ENCODE results near the gene SPECC1L.
"Not testable (repeated sequence)": the region's sequence is repeated elsewhere in the genome, so short reads cannot be mapped to it uniquely, and the experiment has no call there.

Gene SPECC1L

GRCh38 chr22:24247564-24248344 lies 22.9 kb upstream of the SPECC1L start:
- Histone ChIP-seq H3K4me3 (ENCODE audit: low read length) (peak overlapping the region; percentile 42), H3K36me3 (ENCODE audit: insufficient read depth, low read length) (no peaks in the 10 kb centered on the region), H3K9me3 (replicated peaks; ENCODE audit: low read length) (no peaks in the 10 kb centered on the region), H3K27me3 (ENCODE audit: control insufficient read depth, insufficient read depth, low read length) (no peaks in the 10 kb centered on the region), H3K4me1 (ENCODE audit: control insufficient read depth, insufficient read depth, low read length) (peaks cover 40% of the 10 kb centered on the region), H3K4me2 (ENCODE audit: low read length) (peak overlapping the region; percentile 74), H3K9ac (ENCODE audit: low read depth, low read length) (peak overlapping the region; percentile 88)

- not testable (repeated sequence) for H3K27me3 ChIP-seq (ENCODE audit: control insufficient read depth, insufficient read depth, low read length); H3K9me3 ChIP-seq (replicated peaks; ENCODE audit: low read length); H3K9ac ChIP-seq (ENCODE audit: low read depth, low read length); H3K36me3 ChIP-seq (ENCODE audit: insufficient read depth, low read length); H3K4me3 ChIP-seq (ENCODE audit: low read length); H3K4me2 ChIP-seq (ENCODE audit: low read length)
- peaks cover 32% of the 10 kb centered on the region for H3K4me1 ChIP-seq (ENCODE audit: control insufficient read depth, insufficient read depth, low read length)
These were observed 22.0 kb upstream of the SPECC1L start for GRCh38 chr22:24248611-24249010.

DNA sequence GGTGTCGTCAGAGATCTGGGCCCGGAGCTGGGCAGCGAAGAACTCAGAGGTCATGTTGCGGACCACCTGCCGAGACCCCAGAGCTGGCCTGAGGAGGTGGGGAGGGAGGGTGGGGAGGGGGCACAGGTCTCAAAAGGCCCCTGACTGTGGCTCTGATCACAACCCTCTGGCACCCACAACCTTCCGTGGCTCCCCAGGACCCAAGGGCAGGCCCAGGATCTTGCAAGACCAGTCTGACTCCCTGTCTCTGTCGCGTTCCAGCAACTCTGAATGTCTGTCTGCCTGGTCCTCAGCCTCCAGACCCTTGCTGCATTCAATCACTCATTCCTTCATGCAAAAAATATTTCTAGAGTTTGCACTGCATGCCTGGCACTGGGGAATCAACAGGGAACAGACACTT lies 21.2 kb upstream of the SPECC1L start:
- H3K4me2 ChIP-seq (ENCODE audit: low read length); H3K9ac ChIP-seq (ENCODE audit: low read depth, low read length); H3K9me3 ChIP-seq (replicated peaks; ENCODE audit: low read length); H3K4me3 ChIP-seq (ENCODE audit: low read length); H3K27me3 ChIP-seq (ENCODE audit: control insufficient read depth, insufficient read depth, low read length); H3K36me3 ChIP-seq (ENCODE audit: insufficient read depth, low read length): not testable (repeated sequence)
- peaks cover 32% of the 10 kb centered on the region for H3K4me1 ChIP-seq (ENCODE audit: control insufficient read depth, insufficient read depth, low read length)

DNA sequence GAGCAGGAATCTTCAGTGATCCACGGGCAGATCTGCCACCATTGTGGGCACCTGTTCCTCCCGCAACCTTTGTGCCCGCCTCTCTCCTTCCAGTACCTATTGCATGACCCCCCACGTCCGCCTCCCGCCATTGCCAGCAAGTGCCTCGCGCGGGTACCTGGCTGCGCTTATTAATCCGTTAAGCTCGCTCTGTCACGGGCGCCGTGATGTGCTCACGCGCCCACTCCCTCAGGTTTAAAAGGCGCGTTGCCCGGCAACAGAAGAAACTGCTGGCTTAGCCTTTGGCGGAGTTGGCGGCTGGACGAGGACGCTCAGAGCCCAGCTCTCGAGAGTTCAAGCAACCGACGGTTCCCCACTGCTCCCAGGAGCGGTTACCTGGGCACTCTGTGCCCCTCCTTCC lies 19.3 kb upstream of the SPECC1L start:
- not testable (repeated sequence) for H3K9me3 ChIP-seq (replicated peaks; ENCODE audit: low read length); H3K27me3 ChIP-seq (ENCODE audit: control insufficient read depth, insufficient read depth, low read length); H3K4me2 ChIP-seq (ENCODE audit: low read length); H3K9ac ChIP-seq (ENCODE audit: low read depth, low read length); H3K4me3 ChIP-seq (ENCODE audit: low read length); H3K36me3 ChIP-seq (ENCODE audit: insufficient read depth, low read length)
- H3K4me1 ChIP-seq (ENCODE audit: control insufficient read depth, insufficient read depth, low read length): peaks cover 17% of the 10 kb centered on the region

DNA sequence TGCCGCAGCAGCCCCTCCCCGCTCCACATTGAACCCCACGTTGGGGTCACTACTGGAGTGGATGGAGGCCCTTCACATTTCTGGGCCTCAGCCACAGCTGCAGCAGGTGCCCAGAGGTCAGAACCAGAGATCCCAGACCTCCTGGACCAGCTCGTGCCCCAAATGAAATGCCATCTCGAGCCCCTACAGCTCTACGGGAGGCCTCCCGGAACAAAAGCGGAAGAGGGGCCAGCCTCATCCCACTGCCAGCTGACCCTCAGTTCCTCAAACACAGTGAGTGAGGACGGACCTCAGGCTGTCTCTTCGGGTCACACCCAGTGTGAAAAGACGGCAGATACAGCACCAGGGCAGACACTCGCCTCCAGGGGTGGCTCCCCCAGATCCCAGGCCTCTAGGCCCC lies 17.5 kb upstream of the SPECC1L start:
- not testable (repeated sequence) for H3K27me3 ChIP-seq (ENCODE audit: control insufficient read depth, insufficient read depth, low read length); H3K4me3 ChIP-seq (ENCODE audit: low read length); H3K9ac ChIP-seq (ENCODE audit: low read depth, low read length); H3K4me2 ChIP-seq (ENCODE audit: low read length); H3K36me3 ChIP-seq (ENCODE audit: insufficient read depth, low read length); H3K9me3 ChIP-seq (replicated peaks; ENCODE audit: low read length); H3K4me1 ChIP-seq (ENCODE audit: control insufficient read depth, insufficient read depth, low read length)

GRCh38 chr22:24256136-24256535 lies 14.5 kb upstream of the SPECC1L start:
- H3K4me3 ChIP-seq (ENCODE audit: low read length); H3K4me2 ChIP-seq (ENCODE audit: low read length); H3K9me3 ChIP-seq (replicated peaks; ENCODE audit: low read length); H3K9ac ChIP-seq (ENCODE audit: low read depth, low read length); H3K4me1 ChIP-seq (ENCODE audit: control insufficient read depth, insufficient read depth, low read length); H3K36me3 ChIP-seq (ENCODE audit: insufficient read depth, low read length); H3K27me3 ChIP-seq (ENCODE audit: control insufficient read depth, insufficient read depth, low read length): not testable (repeated sequence)

GRCh38 chr22:24256736-24257135 lies 13.9 kb upstream of the SPECC1L start:
- not testable (repeated sequence) for H3K36me3 ChIP-seq (ENCODE audit: insufficient read depth, low read length)

GRCh38 chr22:24259459-24259858 lies 11.2 kb upstream of the SPECC1L start:
- H3K4me2 ChIP-seq (ENCODE audit: low read length): peak overlapping the region; percentile 37
- H3K9me3 ChIP-seq (replicated peaks; ENCODE audit: low read length); H3K27me3 ChIP-seq (ENCODE audit: control insufficient read depth, insufficient read depth, low read length); H3K4me1 ChIP-seq (ENCODE audit: control insufficient read depth, insufficient read depth, low read length); H3K9ac ChIP-seq (ENCODE audit: low read depth, low read length); H3K4me3 ChIP-seq (ENCODE audit: low read length); H3K36me3 ChIP-seq (ENCODE audit: insufficient read depth, low read length): not testable (repeated sequence)

More at GRCh38 chr22:24256736-24257135, 13.9 kb upstream of the SPECC1L start:
- H3K9me3 ChIP-seq (replicated peaks; ENCODE audit: low read length); H3K9ac ChIP-seq (ENCODE audit: low read depth, low read length); H3K27me3 ChIP-seq (ENCODE audit: control insufficient read depth, insufficient read depth, low read length); H3K4me2 ChIP-seq (ENCODE audit: low read length); H3K4me3 ChIP-seq (ENCODE audit: low read length); H3K4me1 ChIP-seq (ENCODE audit: control insufficient read depth, insufficient read depth, low read length): not testable (repeated sequence)

GRCh38 chr22:24262185-24262749 lies 8.4 kb upstream of the SPECC1L start:
- H3K4me1 ChIP-seq (ENCODE audit: control insufficient read depth, insufficient read depth, low read length); H3K4me2 ChIP-seq (ENCODE audit: low read length); H3K27me3 ChIP-seq (ENCODE audit: control insufficient read depth, insufficient read depth, low read length); H3K4me3 ChIP-seq (ENCODE audit: low read length); H3K36me3 ChIP-seq (ENCODE audit: insufficient read depth, low read length); H3K9ac ChIP-seq (ENCODE audit: low read depth, low read length); H3K9me3 ChIP-seq (replicated peaks; ENCODE audit: low read length): not testable (repeated sequence)

DNA sequence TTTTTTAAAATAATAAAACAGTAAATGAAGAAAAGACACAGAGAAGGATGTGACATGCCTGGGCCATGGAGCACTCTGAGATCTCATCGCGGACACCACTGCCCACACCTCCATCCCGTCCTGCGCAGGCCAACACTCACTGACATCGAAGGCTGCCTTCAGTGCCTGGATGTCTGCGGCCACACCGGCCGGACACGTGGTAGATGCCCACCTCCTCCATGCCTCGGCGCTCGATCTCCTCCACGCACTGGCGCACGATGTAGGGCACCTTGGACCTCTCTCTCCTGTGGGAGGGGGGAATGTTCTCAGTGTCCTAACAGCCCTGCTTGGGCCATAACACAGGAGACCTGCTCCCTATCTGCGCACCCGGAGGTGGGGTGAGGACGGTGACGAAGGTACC lies 7.2 kb upstream of the SPECC1L start:
- H3K4me1 ChIP-seq (ENCODE audit: control insufficient read depth, insufficient read depth, low read length); H3K4me3 ChIP-seq (ENCODE audit: low read length); H3K36me3 ChIP-seq (ENCODE audit: insufficient read depth, low read length); H3K4me2 ChIP-seq (ENCODE audit: low read length); H3K9ac ChIP-seq (ENCODE audit: low read depth, low read length); H3K9me3 ChIP-seq (replicated peaks; ENCODE audit: low read length); H3K27me3 ChIP-seq (ENCODE audit: control insufficient read depth, insufficient read depth, low read length): not testable (repeated sequence)

DNA sequence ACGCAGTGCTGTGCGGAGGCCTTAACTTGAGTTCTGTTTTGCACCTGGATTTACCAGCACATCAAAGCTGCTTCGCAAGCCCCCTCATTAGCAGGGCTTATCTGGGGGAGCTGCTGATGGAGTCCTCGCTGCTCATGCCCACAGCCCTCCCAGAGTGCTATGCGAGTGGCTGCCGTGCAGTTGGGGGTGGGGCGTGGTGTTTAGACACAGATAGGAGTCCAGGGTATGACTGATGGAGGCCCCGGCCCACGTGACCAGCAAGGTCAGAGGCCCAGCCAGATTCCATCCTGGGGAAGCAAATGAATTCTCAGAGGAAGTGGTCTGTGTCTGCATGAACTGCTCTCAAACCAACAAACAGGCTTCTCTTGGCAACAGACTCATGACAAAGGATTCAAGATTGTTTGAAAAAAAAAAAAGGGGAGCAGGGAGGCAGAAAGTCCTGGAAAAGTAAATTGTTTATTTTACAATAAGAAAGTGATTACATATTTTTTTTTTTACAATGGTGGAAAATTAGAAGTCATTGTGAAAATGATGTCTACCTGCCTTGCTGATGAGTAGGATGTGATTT lies 6.2 kb upstream of the SPECC1L start:
- H3K4me3 ChIP-seq (ENCODE audit: low read length); H3K27me3 ChIP-seq (ENCODE audit: control insufficient read depth, insufficient read depth, low read length); H3K9me3 ChIP-seq (replicated peaks; ENCODE audit: low read length); H3K36me3 ChIP-seq (ENCODE audit: insufficient read depth, low read length); H3K4me2 ChIP-seq (ENCODE audit: low read length); H3K9ac ChIP-seq (ENCODE audit: low read depth, low read length); H3K4me1 ChIP-seq (ENCODE audit: control insufficient read depth, insufficient read depth, low read length): not testable (repeated sequence)

GRCh38 chr22:24265734-24266133 lies 4.9 kb upstream of the SPECC1L start:
- Histone ChIP-seq H3K4me2 (ENCODE audit: low read length) (no peak overlapping the region), H3K36me3 (ENCODE audit: insufficient read depth, low read length) (no peaks in the 10 kb centered on the region), H3K4me1 (ENCODE audit: control insufficient read depth, insufficient read depth, low read length) (peaks cover 2% of the 10 kb centered on the region), H3K27me3 (ENCODE audit: control insufficient read depth, insufficient read depth, low read length) (no peaks in the 10 kb centered on the region), H3K9ac (ENCODE audit: low read depth, low read length) (no peak overlapping the region), H3K4me3 (ENCODE audit: low read length) (no peak overlapping the region), H3K9me3 (replicated peaks; ENCODE audit: low read length) (no peaks in the 10 kb centered on the region)
